MM.1S (cell line): ENCODE results near the gene CANT1.
A peak's percentile ranks its signal among the peaks of the same experiment; 100 is the strongest.

ENCODE experiments used
- DNase-seq: peaks from one replicate; pipeline ENCODE4 v3.0.0-alpha.2; 2015
- H2AFZ ChIP-seq: fragments of 300-600 bp; sonication (generic); 2 replicates; pipeline ENCODE4 v1.6.0; 2016; ENCODE audit warnings: antibody characterized with exemption, low read length
- H3F3A ChIP-seq: fragments of 300-600 bp; sonication (generic); 2 replicates; pipeline ENCODE4 v1.6.1; 2016; ENCODE audit warnings: mild to moderate bottlenecking, antibody characterized with exemption, low read length, moderate library complexity, mixed read lengths; ENCODE audit not compliant: insufficient read depth
- H3K27ac ChIP-seq: fragments of 300-600 bp; sonication (generic); 2 replicates; pipeline ENCODE4 v1.5.1; 2016; ENCODE audit warnings: mild to moderate bottlenecking, low read length
- H3K27me3 ChIP-seq: fragments of 300-600 bp; sonication (generic); replicated peaks from 2 replicates; pipeline ENCODE4 v1.6.0; 2016; ENCODE audit warnings: low read length; ENCODE audit not compliant: insufficient read depth
- H3K36me3 ChIP-seq: fragments of 300-600 bp; sonication (generic); replicated peaks from 2 replicates; pipeline ENCODE4 v1.6.1; 2016; ENCODE audit warnings: mild to moderate bottlenecking, low read length, mixed read lengths; ENCODE audit not compliant: insufficient read depth
- H3K4me1 ChIP-seq: fragments of 300-600 bp; sonication (generic); 2 replicates; pipeline ENCODE4 v1.6.1; 2016; ENCODE audit warnings: low read length, mixed read lengths
- H3K4me2 ChIP-seq: fragments of 300-600 bp; sonication (generic); 2 replicates; pipeline ENCODE4 v1.6.0; 2016; ENCODE audit warnings: low read depth, low read length
- H3K4me3 ChIP-seq: fragments of 300-600 bp; sonication (generic); 2 replicates; pipeline ENCODE4 v1.5.1; 2016; ENCODE audit warnings: low read length, mixed read lengths
- H3K79me2 ChIP-seq: fragments of 300-600 bp; sonication (generic); 2 replicates; pipeline ENCODE4 v1.6.1; 2016; ENCODE audit warnings: mixed run types, low read length, mixed read lengths
- H3K9ac ChIP-seq: fragments of 300-600 bp; sonication (generic); 2 replicates; pipeline ENCODE4 v1.6.1; 2016; ENCODE audit warnings: low read length, mixed read lengths
- H3K9me2 ChIP-seq: fragments of 300-600 bp; sonication (generic); replicated peaks from 2 replicates; pipeline ENCODE4 v1.6.1; 2016; ENCODE audit warnings: mild to moderate bottlenecking, low read length, mixed read lengths; ENCODE audit not compliant: insufficient read depth
- H3K9me3 ChIP-seq: fragments of 300-600 bp; sonication (generic); replicated peaks from 2 replicates; pipeline ENCODE4 v1.6.1; 2016; ENCODE audit warnings: mild to moderate bottlenecking, low read length, mixed read lengths; ENCODE audit not compliant: insufficient read depth
- H4K20me1 ChIP-seq: fragments of 300-600 bp; sonication (generic); 2 replicates; pipeline ENCODE4 v1.6.1; 2016; ENCODE audit warnings: mild to moderate bottlenecking, low read length, moderate library complexity, mixed read lengths; ENCODE audit not compliant: insufficient read depth
- EZH2 ChIP-seq: fragments of 300-600 bp; sonication (generic); optimal IDR thresholded peaks from 2 replicates; pipeline ENCODE3; 2017; ENCODE audit warnings: low read depth, mild to moderate bottlenecking, antibody characterized with exemption, low read length, mixed read lengths
- EZH2phosphoT487 ChIP-seq: fragments of 300-600 bp; sonication (generic); IDR thresholded peaks from 2 replicates; pipeline ENCODE4 v1.6.1; 2018; ENCODE audit warnings: antibody characterized with exemption, low read length
- TF ChIP-seq, protein P1 (sequence below): fragments of 300-600 bp; sonication (generic); IDR thresholded peaks from 2 replicates; pipeline ENCODE4 v1.5.1; 2016; ENCODE audit warnings: antibody characterized with exemption, low read length, mixed read lengths

The CANT1 gene

GRCh38 chr17:78988152-78988551, 21.4 kb downstream of the CANT1 start:
- Histone ChIP-seq H3K9ac (no peak overlapping the region), H3K27ac (no peak overlapping the region), H3K79me2 (no peaks in the 10 kb centered on the region), H3F3A (peaks cover 19% of the 10 kb centered on the region), H3K27me3 (no peaks in the 10 kb centered on the region), H3K4me3 (no peak overlapping the region), H3K9me3 (no peaks in the 10 kb centered on the region), H3K4me2 (no peak overlapping the region), H4K20me1 (no peaks in the 10 kb centered on the region), H3K36me3 (no peaks in the 10 kb centered on the region; the same call in 1 of the 2 replicates), H3K4me1 (peaks cover 17% of the 10 kb centered on the region), H3K9me2 (no peaks in the 10 kb centered on the region), H2AFZ (no peak overlapping the region)
- no peak for DNase-seq
- TF ChIP-seq EZH2phosphoT487 (no peak), EZH2 (no peak)
- TF ChIP-seq, protein P1, sequence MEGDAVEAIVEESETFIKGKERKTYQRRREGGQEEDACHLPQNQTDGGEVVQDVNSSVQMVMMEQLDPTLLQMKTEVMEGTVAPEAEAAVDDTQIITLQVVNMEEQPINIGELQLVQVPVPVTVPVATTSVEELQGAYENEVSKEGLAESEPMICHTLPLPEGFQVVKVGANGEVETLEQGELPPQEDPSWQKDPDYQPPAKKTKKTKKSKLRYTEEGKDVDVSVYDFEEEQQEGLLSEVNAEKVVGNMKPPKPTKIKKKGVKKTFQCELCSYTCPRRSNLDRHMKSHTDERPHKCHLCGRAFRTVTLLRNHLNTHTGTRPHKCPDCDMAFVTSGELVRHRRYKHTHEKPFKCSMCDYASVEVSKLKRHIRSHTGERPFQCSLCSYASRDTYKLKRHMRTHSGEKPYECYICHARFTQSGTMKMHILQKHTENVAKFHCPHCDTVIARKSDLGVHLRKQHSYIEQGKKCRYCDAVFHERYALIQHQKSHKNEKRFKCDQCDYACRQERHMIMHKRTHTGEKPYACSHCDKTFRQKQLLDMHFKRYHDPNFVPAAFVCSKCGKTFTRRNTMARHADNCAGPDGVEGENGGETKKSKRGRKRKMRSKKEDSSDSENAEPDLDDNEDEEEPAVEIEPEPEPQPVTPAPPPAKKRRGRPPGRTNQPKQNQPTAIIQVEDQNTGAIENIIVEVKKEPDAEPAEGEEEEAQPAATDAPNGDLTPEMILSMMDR, result no peak

DNA sequence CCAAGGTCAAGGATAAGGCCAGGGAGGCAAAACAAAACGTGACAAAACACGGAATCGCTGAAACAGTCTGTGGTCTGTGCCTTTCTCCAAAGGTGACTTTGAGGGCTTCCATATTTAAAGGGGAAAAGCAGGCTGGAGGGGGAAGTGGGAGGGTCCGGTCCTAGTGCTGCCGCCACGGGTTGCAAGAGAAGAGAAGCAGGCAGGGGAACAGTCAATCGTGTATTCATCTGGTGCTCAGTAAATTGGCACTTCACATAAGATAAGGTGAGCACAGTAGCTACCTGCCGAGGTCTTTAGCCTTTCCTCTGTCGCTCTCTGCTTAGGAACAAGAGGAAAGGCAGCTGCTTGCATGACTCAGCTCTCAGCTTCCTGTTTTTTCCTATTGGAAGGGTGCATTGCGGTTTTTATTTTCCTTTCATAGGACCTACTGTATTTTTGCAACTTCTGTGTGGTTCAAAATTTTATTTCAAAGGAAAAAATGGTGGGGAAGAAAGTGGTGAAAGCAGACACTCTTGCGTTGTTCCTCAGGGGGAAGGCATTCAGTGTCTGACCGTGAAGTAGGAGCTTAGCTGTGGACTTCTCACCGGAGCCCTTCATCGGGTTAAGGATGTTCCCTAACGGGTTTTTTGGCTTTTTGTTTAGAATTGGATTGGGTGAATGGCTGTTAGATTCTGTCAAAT, 22.8 kb downstream of the CANT1 start:
- Histone ChIP-seq H3K27me3 (no peaks in the 10 kb centered on the region), H3K4me1 (peaks cover 17% of the 10 kb centered on the region), H4K20me1 (no peaks in the 10 kb centered on the region), H3F3A (peaks cover 19% of the 10 kb centered on the region), H2AFZ (peak overlapping the region; percentile 59), H3K9ac (peak overlapping the region; percentile 13; the same call in 1 of the 2 replicates), H3K9me3 (no peaks in the 10 kb centered on the region), H3K79me2 (no peaks in the 10 kb centered on the region), H3K36me3 (no peaks in the 10 kb centered on the region; the same call in 1 of the 2 replicates), H3K4me3 (peak overlapping the region; percentile 48), H3K9me2 (no peaks in the 10 kb centered on the region), H3K27ac (peak overlapping the region; percentile 41; the same call in 1 of the 2 replicates), H3K4me2 (peak overlapping the region; percentile 86)
- TF ChIP-seq, protein P1, result no peak
- no peak for TF ChIP-seq EZH2
- TF ChIP-seq EZH2phosphoT487, result no peak
- DNase-seq, result peak; percentile 39

DNA sequence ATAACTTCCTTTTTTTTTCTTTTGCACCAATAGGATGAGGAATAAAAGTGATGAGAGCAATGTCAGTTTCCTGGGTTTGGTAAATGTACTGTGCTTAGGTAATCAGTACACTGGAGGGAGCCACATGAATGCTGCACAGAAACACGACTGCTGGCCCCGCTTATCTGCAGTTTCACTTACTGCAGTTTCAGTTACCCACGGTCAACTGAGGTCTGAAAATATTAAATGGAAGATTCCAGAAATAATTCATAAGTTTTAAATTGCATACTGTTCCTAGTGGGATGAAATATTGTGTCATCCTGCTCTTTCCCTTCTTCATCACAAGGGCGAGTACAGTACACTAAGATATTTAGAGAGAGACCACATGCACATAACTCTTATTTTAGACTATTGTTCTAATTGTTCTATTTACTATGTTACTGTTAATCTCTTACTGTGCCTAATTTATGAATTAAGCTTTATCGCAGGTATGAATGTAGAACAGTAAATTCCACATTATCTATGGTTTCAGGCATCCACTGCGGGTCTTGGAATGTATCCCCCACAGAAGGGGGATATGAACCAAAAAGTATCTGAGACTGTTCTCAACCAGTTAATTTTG, 23.4 kb downstream of the CANT1 start:
- peak overlapping the region; percentile 86 for H3K4me2 ChIP-seq
- peaks cover 19% of the 10 kb centered on the region for H3F3A ChIP-seq
- H3K27me3 ChIP-seq, result no peaks in the 10 kb centered on the region
- H4K20me1 ChIP-seq, result no peaks in the 10 kb centered on the region
- H3K4me1 ChIP-seq, result peaks cover 17% of the 10 kb centered on the region
- H3K36me3 ChIP-seq, result no peaks in the 10 kb centered on the region; the same call in 1 of the 2 replicates
- peak overlapping the region; percentile 59 for H2AFZ ChIP-seq
- DNase-seq, result peak; percentile 70
- peak overlapping the region; percentile 13; the same call in 1 of the 2 replicates for H3K9ac ChIP-seq
- peak overlapping the region; percentile 41; the same call in 1 of the 2 replicates for H3K27ac ChIP-seq
- TF ChIP-seq EZH2, result no peak
- TF ChIP-seq, protein P1, result peak; percentile 68
- no peaks in the 10 kb centered on the region for H3K79me2 ChIP-seq
- H3K9me2 ChIP-seq, result no peaks in the 10 kb centered on the region
- H3K4me3 ChIP-seq, result peak overlapping the region; percentile 48
- no peaks in the 10 kb centered on the region for H3K9me3 ChIP-seq
